Activated CD8-positive, alpha-beta T cell treated with anti-CD3 and anti-CD28 coated beads for 36 hours (primary cell): ENCODE measurements around the gene ZFHX3. TPM values are rescaled to one million over a fixed set of nuclear protein-coding genes. Genes with fewer than 3 reads are reported as not detected.

Source experiments
- ATAC-seq: fragments of 200-7000 bp; cut with Tn5 transposase; one replicate; pipeline ENCODE4 v1.10.0; 2021; ENCODE audit warnings: mild to moderate bottlenecking, moderate library complexity
- CTCF ChIA-PET: fragments of 350-600 bp; sonication (Branson Sonifier 250); formaldehyde crosslinking; loops from one replicate; lab custom pipeline; 2021; ENCODE audit warnings: antibody characterized with exemption; lab: Charles Lee
- POLR2A ChIA-PET: fragments of 350-600 bp; sonication (Branson Sonifier 250); formaldehyde crosslinking; loops from one replicate; lab custom pipeline; 2021; ENCODE audit warnings: antibody characterized with exemption; lab: Charles Lee
- DNase-seq: peaks from one replicate; pipeline ENCODE4 v3.0.0-alpha.2; 2020
- H3K27ac Mint-ChIP-seq: one replicate; pipeline ENCODE4 v1.8.0; 2021; ENCODE audit warnings: mild to moderate bottlenecking, mixed read lengths
- H3K27me3 Mint-ChIP-seq: one replicate; pipeline ENCODE4 v1.8.0; 2021; ENCODE audit warnings: mixed read lengths
- H3K36me3 Mint-ChIP-seq: one replicate; pipeline ENCODE4 v1.8.0; 2021; ENCODE audit warnings: low read depth, mixed read lengths
- H3K4me1 Mint-ChIP-seq: one replicate; pipeline ENCODE4 v1.8.0; 2021; ENCODE audit warnings: low read depth, mixed read lengths
- H3K4me3 Mint-ChIP-seq: one replicate; pipeline ENCODE4 v1.8.0; 2021; ENCODE audit warnings: mild to moderate bottlenecking, moderate library complexity, mixed read lengths
- H3K9me3 Mint-ChIP-seq: one replicate; pipeline ENCODE4 v1.8.0; 2021; ENCODE audit warnings: mixed read lengths
- CTCF ChIP-seq: fragments of 200-600 bp; IDR thresholded peaks from one replicate; pipeline ENCODE4 v1.8.0; 2022; ENCODE audit warnings: antibody characterized with exemption, mild to moderate bottlenecking
- intact Hi-C: fragments of 100-400 bp; cut with micrococcal nuclease; formaldehyde crosslinking; loops from one replicate; pipeline ENCODE4 v1.10.0; 2022
- total RNA-seq, 2 experiments: library from RNA; stranded (reverse); gene quantifications; one replicate each; pipeline ENCODE4 v1.2.3, GENCODE V29; 2021

ZFHX3 gene
- total RNA-seq, 2 experiments from 2014 or later = 0.16 to 0.25 TPM

- Mint-ChIP-seq H3K27me3 (no peaks in the 10 kb centered on the region), H3K9me3 (no peaks in the 10 kb centered on the region), H3K27ac (no peak overlapping the region), H3K4me1 (no peaks in the 10 kb centered on the region), H3K4me3 (no peak overlapping the region), H3K36me3 (no peaks in the 10 kb centered on the region)
- ChIA-PET POLR2A (no interaction called here), CTCF (no interaction called here)
- intact Hi-C loops = no loop called here
- TF ChIP-seq CTCF = no peak
- DNase-seq (no peak), ATAC-seq (no peak)
Measured at GRCh38 chr16:73020409-73020884, 27.5 kb downstream of the ZFHX3 start.

GRCh38 chr16:73019457-73020362, 28.2 kb downstream of the ZFHX3 start:
- ChIA-PET CTCF (no interaction called here), POLR2A (no interaction called here)
- Mint-ChIP-seq H3K27ac (no peak overlapping the region), H3K4me1 (no peaks in the 10 kb centered on the region), H3K36me3 (no peaks in the 10 kb centered on the region), H3K27me3 (no peaks in the 10 kb centered on the region), H3K9me3 (no peaks in the 10 kb centered on the region), H3K4me3 (no peak overlapping the region)
- no peak for TF ChIP-seq CTCF
- no peak for ATAC-seq
- no peak for DNase-seq
- intact Hi-C loops = no loop called here

- no peaks in the 10 kb centered on the region for H3K4me1 Mint-ChIP-seq
- DNase-seq (no peak), ATAC-seq (no peak)
- no peak overlapping the region for H3K4me3 Mint-ChIP-seq
- H3K36me3 Mint-ChIP-seq = no peaks in the 10 kb centered on the region
- intact Hi-C loops = no loop called here
- H3K9me3 Mint-ChIP-seq = no peaks in the 10 kb centered on the region
- no peaks in the 10 kb centered on the region for H3K27me3 Mint-ChIP-seq
- H3K27ac Mint-ChIP-seq = no peak overlapping the region
- ChIA-PET CTCF (no interaction called here), POLR2A (no interaction called here)
- no peak for TF ChIP-seq CTCF
Measured at GRCh38 chr16:73018821-73019456, 29.0 kb downstream of the ZFHX3 start.

- no peak for TF ChIP-seq CTCF
- Mint-ChIP-seq H3K27me3 (no peaks in the 10 kb centered on the region), H3K4me3 (no peak overlapping the region), H3K4me1 (no peaks in the 10 kb centered on the region), H3K9me3 (no peaks in the 10 kb centered on the region), H3K36me3 (no peaks in the 10 kb centered on the region), H3K27ac (no peak overlapping the region)
- CTCF ChIA-PET = no interaction called here
- intact Hi-C loops = no loop called here
- ATAC-seq (no peak), DNase-seq (no peak)
- POLR2A ChIA-PET = no interaction called here
Measured at GRCh38 chr16:73017321-73017720, 30.6 kb downstream of the ZFHX3 start.

- Mint-ChIP-seq H3K4me3 (no peak overlapping the region), H3K4me1 (no peaks in the 10 kb centered on the region), H3K27ac (no peak overlapping the region), H3K36me3 (no peaks in the 10 kb centered on the region), H3K9me3 (no peaks in the 10 kb centered on the region), H3K27me3 (no peaks in the 10 kb centered on the region)
- ChIA-PET POLR2A (no interaction called here), CTCF (no interaction called here)
- ATAC-seq = no peak
- no peak for TF ChIP-seq CTCF
- no peak for DNase-seq
- intact Hi-C loops = no loop called here
Measured at GRCh38 chr16:73016488-73016830, 31.5 kb downstream of the ZFHX3 start.
